ENCODE data around the gene PLEK2.

Gene PLEK2

DNA sequence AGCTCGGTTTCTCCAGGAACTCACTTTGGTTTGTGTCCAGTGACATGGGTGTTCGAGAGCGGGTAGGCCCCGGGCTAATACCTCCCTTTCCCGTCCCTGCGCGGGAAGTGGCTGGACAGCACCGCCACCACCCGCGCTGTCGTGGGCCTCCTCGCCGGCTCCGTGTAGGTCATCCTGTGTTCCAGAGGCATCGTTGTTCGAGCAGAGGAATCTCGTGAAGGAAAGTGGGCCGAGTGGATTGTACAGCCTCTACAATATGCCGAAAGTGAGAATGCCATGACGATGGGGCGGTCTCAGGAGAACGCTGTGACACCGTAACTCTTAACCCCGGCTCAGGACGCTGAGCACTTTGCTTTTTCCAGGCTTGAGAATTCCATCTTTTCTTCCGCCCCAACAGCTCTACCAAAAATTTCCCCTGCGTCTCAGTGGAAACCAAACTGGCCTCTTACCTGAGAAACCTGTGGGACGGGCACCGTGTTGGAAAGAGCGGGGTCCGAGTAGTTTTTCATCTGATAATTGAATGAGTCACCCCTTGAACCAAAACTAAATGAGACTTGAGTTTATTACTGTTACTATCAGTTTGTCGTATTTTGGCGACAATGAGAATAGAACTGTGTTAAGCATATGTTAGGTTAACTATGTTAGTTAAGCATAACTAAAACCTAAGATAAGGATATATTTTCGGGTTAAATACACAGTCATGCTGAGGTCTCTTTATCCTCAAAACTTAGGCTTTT, 51.3 kb downstream of the PLEK2 start:
- TF ChIP-seq, protein P1, sequence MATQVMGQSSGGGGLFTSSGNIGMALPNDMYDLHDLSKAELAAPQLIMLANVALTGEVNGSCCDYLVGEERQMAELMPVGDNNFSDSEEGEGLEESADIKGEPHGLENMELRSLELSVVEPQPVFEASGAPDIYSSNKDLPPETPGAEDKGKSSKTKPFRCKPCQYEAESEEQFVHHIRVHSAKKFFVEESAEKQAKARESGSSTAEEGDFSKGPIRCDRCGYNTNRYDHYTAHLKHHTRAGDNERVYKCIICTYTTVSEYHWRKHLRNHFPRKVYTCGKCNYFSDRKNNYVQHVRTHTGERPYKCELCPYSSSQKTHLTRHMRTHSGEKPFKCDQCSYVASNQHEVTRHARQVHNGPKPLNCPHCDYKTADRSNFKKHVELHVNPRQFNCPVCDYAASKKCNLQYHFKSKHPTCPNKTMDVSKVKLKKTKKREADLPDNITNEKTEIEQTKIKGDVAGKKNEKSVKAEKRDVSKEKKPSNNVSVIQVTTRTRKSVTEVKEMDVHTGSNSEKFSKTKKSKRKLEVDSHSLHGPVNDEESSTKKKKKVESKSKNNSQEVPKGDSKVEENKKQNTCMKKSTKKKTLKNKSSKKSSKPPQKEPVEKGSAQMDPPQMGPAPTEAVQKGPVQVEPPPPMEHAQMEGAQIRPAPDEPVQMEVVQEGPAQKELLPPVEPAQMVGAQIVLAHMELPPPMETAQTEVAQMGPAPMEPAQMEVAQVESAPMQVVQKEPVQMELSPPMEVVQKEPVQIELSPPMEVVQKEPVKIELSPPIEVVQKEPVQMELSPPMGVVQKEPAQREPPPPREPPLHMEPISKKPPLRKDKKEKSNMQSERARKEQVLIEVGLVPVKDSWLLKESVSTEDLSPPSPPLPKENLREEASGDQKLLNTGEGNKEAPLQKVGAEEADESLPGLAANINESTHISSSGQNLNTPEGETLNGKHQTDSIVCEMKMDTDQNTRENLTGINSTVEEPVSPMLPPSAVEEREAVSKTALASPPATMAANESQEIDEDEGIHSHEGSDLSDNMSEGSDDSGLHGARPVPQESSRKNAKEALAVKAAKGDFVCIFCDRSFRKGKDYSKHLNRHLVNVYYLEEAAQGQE (IDR thresholded peaks at IDR 0.05; ENCODE audit: insufficient replicate concordance, low read depth): peak; percentile 74
- no peak for TF ChIP-seq GABPA (IDR thresholded peaks at IDR 0.05; ENCODE audit: low read depth)
- Histone ChIP-seq H3K27me3 (ENCODE audit: insufficient read depth, poor library complexity, severe bottlenecking) (no peaks in the 10 kb centered on the region), H3K4me3 (replicated peaks; ENCODE audit: insufficient read depth, low read length) (peak overlapping the region; percentile 81), H3K27ac (replicated peaks) (peak overlapping the region; percentile 99)
- no peak for DNase-seq (ENCODE audit: low read depth in 1 of 2, low spot score in 1 of 2)

DNA sequence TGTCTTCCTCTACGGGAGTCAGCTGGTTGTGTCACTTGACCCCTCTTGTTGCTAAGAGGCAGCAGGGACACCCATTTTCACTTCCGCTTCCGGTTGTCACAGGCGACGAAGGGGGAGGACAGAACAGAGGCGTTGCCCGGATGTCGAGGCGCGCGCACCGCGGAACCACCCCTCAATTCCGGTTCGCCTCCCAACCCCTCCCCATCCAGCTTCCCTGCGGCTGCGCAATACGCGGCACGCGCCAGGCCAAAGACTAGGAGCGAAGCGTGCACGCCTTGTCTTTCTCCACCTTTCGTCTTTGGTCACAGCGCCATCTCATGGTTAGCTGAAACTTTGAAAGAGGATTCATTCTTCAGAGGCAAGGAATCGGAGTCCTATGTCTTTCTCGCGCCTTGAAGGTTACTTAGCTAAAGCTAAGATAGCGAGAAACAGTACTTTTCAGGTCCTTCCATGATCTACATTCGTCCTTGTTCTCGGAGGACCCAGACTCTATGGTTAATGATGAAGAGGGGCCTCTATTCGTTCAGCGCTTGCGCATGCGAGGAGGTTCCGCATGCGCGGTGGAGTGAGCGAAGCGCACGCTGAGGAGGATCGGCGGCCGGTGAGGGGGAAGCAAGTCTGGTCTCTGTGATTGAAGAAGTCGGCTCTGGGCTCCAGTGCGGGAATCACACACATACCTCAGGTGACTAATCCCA, 52.0 kb downstream of the PLEK2 start, which contains the start of the genes ATP6V1D and EIF2S1:
Gene ATP6V1D, minus strand, starts transcription at position 30 of the 695 bp plus-strand sequence. CDS start 106 bp downstream, outside the sequence.
Gene EIF2S1, plus strand, starts transcription at position 554 of the 695 bp plus-strand sequence. CDS start 4,440 bp downstream, outside the sequence.
- Histone ChIP-seq H3K27me3 (ENCODE audit: insufficient read depth, poor library complexity, severe bottlenecking) (no peaks in the 10 kb centered on the region), H3K27ac (replicated peaks) (peak within 1 kb of the TSS; percentile 99), H3K4me3 (replicated peaks; ENCODE audit: insufficient read depth, low read length) (peak within 1 kb of the TSS; percentile 81)
- DNase-seq (ENCODE audit: low read depth in 1 of 2, low spot score in 1 of 2): peak; percentile 91 to 96
- TF ChIP-seq SPI1 (IDR thresholded peaks at IDR 0.05; ENCODE audit: borderline replicate concordance, low read depth): peak; percentile 74; the same call in 1 of the 2 replicates
- TF ChIP-seq, protein P1 (IDR thresholded peaks at IDR 0.05; ENCODE audit: insufficient replicate concordance, low read depth): no peak
- TF ChIP-seq, protein P2, sequence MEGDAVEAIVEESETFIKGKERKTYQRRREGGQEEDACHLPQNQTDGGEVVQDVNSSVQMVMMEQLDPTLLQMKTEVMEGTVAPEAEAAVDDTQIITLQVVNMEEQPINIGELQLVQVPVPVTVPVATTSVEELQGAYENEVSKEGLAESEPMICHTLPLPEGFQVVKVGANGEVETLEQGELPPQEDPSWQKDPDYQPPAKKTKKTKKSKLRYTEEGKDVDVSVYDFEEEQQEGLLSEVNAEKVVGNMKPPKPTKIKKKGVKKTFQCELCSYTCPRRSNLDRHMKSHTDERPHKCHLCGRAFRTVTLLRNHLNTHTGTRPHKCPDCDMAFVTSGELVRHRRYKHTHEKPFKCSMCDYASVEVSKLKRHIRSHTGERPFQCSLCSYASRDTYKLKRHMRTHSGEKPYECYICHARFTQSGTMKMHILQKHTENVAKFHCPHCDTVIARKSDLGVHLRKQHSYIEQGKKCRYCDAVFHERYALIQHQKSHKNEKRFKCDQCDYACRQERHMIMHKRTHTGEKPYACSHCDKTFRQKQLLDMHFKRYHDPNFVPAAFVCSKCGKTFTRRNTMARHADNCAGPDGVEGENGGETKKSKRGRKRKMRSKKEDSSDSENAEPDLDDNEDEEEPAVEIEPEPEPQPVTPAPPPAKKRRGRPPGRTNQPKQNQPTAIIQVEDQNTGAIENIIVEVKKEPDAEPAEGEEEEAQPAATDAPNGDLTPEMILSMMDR (IDR thresholded peaks at IDR 0.05; ENCODE audit: insufficient read depth, low read length): peak; percentile 35
- TF ChIP-seq POLR2AphosphoS5 (IDR thresholded peaks at IDR 0.05; ENCODE audit: low read depth): peak; percentile 62; the same call in 1 of the 2 replicates
- TF ChIP-seq GABPA (IDR thresholded peaks at IDR 0.05; ENCODE audit: low read depth): peak; percentile 85

DNA sequence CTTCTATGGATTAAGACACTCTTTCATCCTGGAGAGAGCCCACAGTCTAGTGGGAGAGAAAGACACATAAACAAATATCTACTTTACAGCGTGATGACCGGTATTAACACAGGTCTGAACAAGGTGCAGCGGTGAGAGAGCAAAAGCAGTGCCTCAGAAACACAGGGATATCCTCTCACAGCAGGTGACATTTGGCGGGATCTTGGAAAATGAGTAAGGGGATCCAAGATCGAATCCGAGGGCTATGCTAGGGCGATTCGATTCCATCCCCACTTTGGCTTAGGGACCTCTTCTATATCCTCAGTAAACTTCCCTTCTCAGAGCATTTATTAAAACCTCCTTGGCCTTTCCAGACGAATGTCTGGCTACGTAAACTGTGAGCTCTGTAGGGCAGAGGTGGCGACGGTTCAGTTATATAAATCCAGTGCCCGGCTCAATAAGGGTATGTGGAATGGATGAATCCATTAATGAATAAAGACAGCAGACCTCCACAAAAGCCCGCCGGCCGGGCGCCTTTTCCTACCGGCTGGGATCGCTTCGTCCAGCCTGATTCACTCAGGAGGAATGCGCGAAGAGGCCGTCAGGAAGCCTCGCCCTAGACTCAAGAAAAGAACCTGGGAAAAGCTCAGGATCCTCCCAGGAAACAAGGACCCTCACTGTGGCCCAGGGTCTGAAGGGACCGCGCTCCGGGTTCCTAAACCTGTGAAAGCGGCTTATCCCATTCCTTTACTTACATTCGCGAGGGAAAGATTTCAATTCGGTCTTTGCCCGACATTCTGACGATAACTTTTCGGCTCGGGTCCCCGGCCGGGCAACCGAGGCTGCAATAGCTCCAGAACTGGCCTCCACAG, 52.8 kb downstream of the PLEK2 start:
- DNase-seq (ENCODE audit: low read depth in 1 of 2, low spot score in 1 of 2): no peak
- H3K4me3 ChIP-seq (replicated peaks; ENCODE audit: insufficient read depth, low read length): peak overlapping the region; percentile 81
- peak overlapping the region; percentile 99 for H3K27ac ChIP-seq (replicated peaks)

More for the DNA sequence above, 52.8 kb downstream of the PLEK2 start:
- TF ChIP-seq, protein P1 (IDR thresholded peaks at IDR 0.05; ENCODE audit: insufficient replicate concordance, low read depth): no peak
- no peak for TF ChIP-seq POLR2AphosphoS5 (IDR thresholded peaks at IDR 0.05; ENCODE audit: low read depth)
- TF ChIP-seq SPI1 (IDR thresholded peaks at IDR 0.05; ENCODE audit: borderline replicate concordance, low read depth): no peak
- TF ChIP-seq GABPA (IDR thresholded peaks at IDR 0.05; ENCODE audit: low read depth): no peak
- TF ChIP-seq, protein P2 (IDR thresholded peaks at IDR 0.05; ENCODE audit: insufficient read depth, low read length): no peak
- no peaks in the 10 kb centered on the region for H3K27me3 ChIP-seq (ENCODE audit: insufficient read depth, poor library complexity, severe bottlenecking)
